Ovary (tissue), 9 donors: Measurements from ENCODE around the gene SMLR1. TPM values are rescaled to one million over a fixed set of nuclear protein-coding genes. Genes with fewer than 3 reads are reported as not detected.

Experiments used
- DNase-seq, 5 donors: peaks; one replicate each; pipeline ENCODE4 v3.0.0-alpha.2; 2019 to 2020
- H3K27ac ChIP-seq, 2 donors: fragments of 200-600 bp; one replicate each; pipeline versions ENCODE4 v1.5.1 to v1.8.0; 2019 to 2022
- H3K27me3 ChIP-seq: fragments of 200-600 bp; one replicate; pipeline ENCODE4 v1.8.0; 2022
- H3K36me3 ChIP-seq: fragments of 200-600 bp; sonication (generic); one replicate; pipeline ENCODE4 v1.5.1; 2019
- H3K4me1 ChIP-seq: one replicate; pipeline ENCODE4 v1.8.1; 2013; ENCODE audit warnings: mild to moderate bottlenecking, moderate library complexity; ENCODE audit not compliant: insufficient read depth
- H3K4me3 ChIP-seq: fragments of 200-600 bp; sonication (generic); one replicate; pipeline ENCODE4 v1.5.1; 2017
- H3K9me3 ChIP-seq, 2 donors: fragments of 200-600 bp in 1 of 2; sonication (generic) in 1 of 2; one replicate each; pipeline versions ENCODE4 v1.5.1 to v1.8.1; 2013 to 2019; ENCODE audit warnings: mild to moderate bottlenecking in 1 of 2, moderate library complexity in 1 of 2
- CTCF ChIP-seq, 3 donors: fragments of 450-650 bp in 2 of 3; fragments of 200-600 bp in 1 of 3; IDR thresholded peaks; one replicate each; pipeline versions ENCODE4 v1.5.1 to v1.8.0; 2016 to 2022; ENCODE audit warnings: antibody characterized with exemption in 3 of 3, mild to moderate bottlenecking in 1 of 3
- EP300 ChIP-seq: sonication (generic); formaldehyde crosslinking; IDR thresholded peaks from one replicate; pipeline ENCODE4 v1.6.1; 2017; ENCODE audit warnings: antibody characterized with exemption
- POLR2A ChIP-seq: fragments of 450-650 bp; IDR thresholded peaks from one replicate; pipeline ENCODE4 v1.6.1; 2017; ENCODE audit warnings: antibody characterized with exemption, mild to moderate bottlenecking, moderate library complexity
- WGBS, 3 donors: extraction: QIAGEN DNeasy Blood & Tissue Kit in 1 of 3; methylation state at CpG; one replicate each; pipeline versions ENCODE4 v1.1.5 to v1.1.7; 2013 to 2017; 5-methylcytosine and 5-hydroxymethylcytosine counted together
- intact Hi-C, 4 donors: fragments of 100-400 bp; cut with DNase I; formaldehyde crosslinking; loops; one replicate each; pipeline versions ENCODE4 v1.11.0 to v1.15.1; 2022 to 2023
- polyA plus RNA-seq, 2 donors: library from polyadenylated mRNA; stranded (reverse); fragments of 200-250 nt in 1 of 2; fragments of 350-450 nt in 1 of 2; fragmentation: Illumina TruSeq in 1 of 2; extraction: RNeasy Lipid Tissue Mini Kit (QIAGEN cat#74804) in 1 of 2; gene quantifications; one replicate each; pipeline ENCODE4 v1.2.3, GENCODE V29; 2013 to 2014
- total RNA-seq, 7 donors: library from RNA; depleted of rRNA in 2 of 7; stranded (reverse); fragments of >200 nt in 2 of 7; fragmentation: NEBNext Ultra II Directional in 3 of 7; extraction: Animal tissue kit (Norgen Biotek cat#: 25700) in 3 of 7; gene quantifications; one replicate each; pipeline versions ENCODE4 v1.1.0 to v1.2.4, GENCODE V29; 2016 to 2023
- donor health status: DM: no; HTN: no; CAD: no; lungs with moderate emphysema.
- donor health status: DM: no; HTN: no; CAD: no.
- donor health status: Bipolar disorder and iron deficiency.
- donor health status: DM: yes; HTN: yes; CAD: no.
- donor health status: DM: no; HTN: no; CAD: no.
- donor health status: DM: yes; HTN: yes; CAD: no.

The SMLR1 gene
- total and polyA plus RNA-seq, 9 donors, result 0.08 to 0.40 (median 0.16) TPM; not detected in 5

- intact Hi-C loops, result no loop called here
- Histone ChIP-seq H3K4me1 (no peaks in the 10 kb centered on the region), H3K27ac (no peak overlapping the region), H3K36me3 (no peaks in the 10 kb centered on the region), H3K27me3 (no peaks in the 10 kb centered on the region), H3K9me3 (no peaks in the 10 kb centered on the region), H3K4me3 (no peak overlapping the region)
- WGBS, 3 donors, result 32 to 41% (median 40%) methylated on average over 9 of the region's 9 CpGs
- no peak for DNase-seq
- TF ChIP-seq POLR2A, result no peak
Observed at GRCh38 chr6:130810307-130811030, 16.7 kb upstream of the SMLR1 start.

GRCh38 chr6:130811932-130812331, 15.3 kb upstream of the SMLR1 start:
- intact Hi-C loops, result no loop called here
- Histone ChIP-seq H3K27me3 (no peaks in the 10 kb centered on the region), H3K9me3 (no peaks in the 10 kb centered on the region), H3K27ac (no peak overlapping the region), H3K36me3 (no peaks in the 10 kb centered on the region), H3K4me3 (no peak overlapping the region), H3K4me1 (no peaks in the 10 kb centered on the region)
- TF ChIP-seq POLR2A (no peak), CTCF (IDR thresholded peaks at IDR 0.05) (no peak), EP300 (no peak)
- DNase-seq, result no peak
- WGBS, 3 donors, result 90 to 98% (median 98%) methylated on average over 5 of the region's 5 CpGs

- intact Hi-C loops, result no loop called here
- DNase-seq, result no peak
- H3K9me3 ChIP-seq, result no peaks in the 10 kb centered on the region
- H3K27me3 ChIP-seq, result no peaks in the 10 kb centered on the region
- H3K27ac ChIP-seq, result no peak overlapping the region
- H3K4me3 ChIP-seq, result no peak overlapping the region
- H3K36me3 ChIP-seq, result no peaks in the 10 kb centered on the region
- no peaks in the 10 kb centered on the region for H3K4me1 ChIP-seq
- 94 to 95% (median 95%) methylated on average over 3 of the region's 3 CpGs for WGBS, 3 donors
- no peak for TF ChIP-seq CTCF (IDR thresholded peaks at IDR 0.05)
- no peak for TF ChIP-seq EP300
- no peak for TF ChIP-seq POLR2A
Observed at GRCh38 chr6:130814506-130814905, 12.7 kb upstream of the SMLR1 start.

GRCh38 chr6:130815200-130816071, 11.8 kb upstream of the SMLR1 start:
- Histone ChIP-seq H3K4me1 (no peaks in the 10 kb centered on the region), H3K4me3 (no peak overlapping the region), H3K27ac (no peak overlapping the region), H3K27me3 (no peaks in the 10 kb centered on the region), H3K36me3 (no peaks in the 10 kb centered on the region), H3K9me3 (no peaks in the 10 kb centered on the region)
- DNase-seq, result no peak
- TF ChIP-seq CTCF (IDR thresholded peaks at IDR 0.05) (no peak), EP300 (no peak), POLR2A (no peak)
- intact Hi-C loops, result no loop called here
- WGBS, 3 donors, result 83 to 95% (median 93%) methylated on average over 5 of the region's 5 CpGs

GRCh38 chr6:130822736-130823135, 4.5 kb upstream of the SMLR1 start:
- Histone ChIP-seq H3K4me3 (no peak overlapping the region), H3K4me1 (no peaks in the 10 kb centered on the region), H3K27me3 (no peaks in the 10 kb centered on the region), H3K9me3 (no peaks in the 10 kb centered on the region), H3K27ac (no peak overlapping the region), H3K36me3 (no peaks in the 10 kb centered on the region)
- no peak for DNase-seq
- intact Hi-C loops, result no loop called here
- 88 to 97% (median 90%) methylated on average over 1 of the region's 1 CpG for WGBS, 3 donors
- TF ChIP-seq CTCF (IDR thresholded peaks at IDR 0.05), result no peak
- TF ChIP-seq EP300, result no peak
- TF ChIP-seq POLR2A, result no peak
